IMR-90 (cell line): ENCODE data around the gene PIR.

Experiments
- CTCF ChIP-seq: conservative IDR thresholded peaks from 2 replicates; pipeline ENCODE4 v1.5.1; 2012; ENCODE audit warnings: mild to moderate bottlenecking, low read depth, low read length, improper control_type of control experiment
- FOS ChIP-seq: fragments of 150-350 bp; IDR thresholded peaks from 2 replicates; pipeline ENCODE4 v1.6.1; 2016; ENCODE audit warnings: low read depth, low read length

- TF ChIP-seq CTCF (no peak), FOS (no peak)
Measured at GRCh38 chrX:15512401-15512965, 19.4 kb upstream of the PIR start.
